GM18498 (cell line): ENCODE data around the gene NBR1.
"Not testable (repeated sequence)": the region's sequence is repeated elsewhere in the genome, so short reads cannot be mapped to it uniquely, and the experiment has no call there.

Experiments
- ATAC-seq: cut with Tn5 transposase; IDR thresholded peaks from one replicate; pipeline ENCODE4 v1.9.1; 2021; ENCODE audit warnings: mild to moderate bottlenecking, moderate library complexity; ENCODE audit not compliant: unreplicated experiment

NBR1 gene

GRCh38 chr17:43170766-43171585 lies at the start of gene NBR1:
TSS of gene NBR1 (plus strand) at chr17:43171214. CDS start at chr17:43175800, 4,586 bp downstream.
- ATAC-seq: peak; percentile 78

GRCh38 chr17:43125133-43125966 lies 45.7 kb upstream of the NBR1 start, which contains the start of gene BRCA1:
TSS of gene BRCA1 (minus strand) at chr17:43125364. CDS start at chr17:43124096, 1,268 bp downstream.
- peak; percentile 97 for ATAC-seq

GRCh38 chr17:43125967-43126910 lies 44.8 kb upstream of the NBR1 start:
- ATAC-seq: no peak

- ATAC-seq: no peak
Observed at GRCh38 chr17:43126911-43127290, 44.1 kb upstream of the NBR1 start.

GRCh38 chr17:43127333-43127876 lies 43.6 kb upstream of the NBR1 start:
- not testable (repeated sequence) for ATAC-seq

- no peak for ATAC-seq
Observed at GRCh38 chr17:43129671-43130010, 41.4 kb upstream of the NBR1 start.

- ATAC-seq: no peak
Observed at GRCh38 chr17:43132117-43132516, 38.9 kb upstream of the NBR1 start.

GRCh38 chr17:43133439-43133838 lies 37.6 kb upstream of the NBR1 start:
- ATAC-seq: not testable (repeated sequence)

GRCh38 chr17:43134774-43135453 lies 36.1 kb upstream of the NBR1 start:
- ATAC-seq: no peak

- ATAC-seq: no peak
Observed at GRCh38 chr17:43135454-43135819, 35.6 kb upstream of the NBR1 start.

GRCh38 chr17:43136574-43136973 lies 34.4 kb upstream of the NBR1 start:
- ATAC-seq: not testable (repeated sequence)

- not testable (repeated sequence) for ATAC-seq
Observed at GRCh38 chr17:43138531-43138930, 32.5 kb upstream of the NBR1 start.

- ATAC-seq: no peak
Observed at GRCh38 chr17:43140396-43141332, 30.4 kb upstream of the NBR1 start.

GRCh38 chr17:43142153-43142552 lies 28.9 kb upstream of the NBR1 start:
- ATAC-seq: no peak

GRCh38 chr17:43143201-43143600 lies 27.8 kb upstream of the NBR1 start:
- no peak for ATAC-seq

GRCh38 chr17:43146649-43147048 lies 24.4 kb upstream of the NBR1 start:
- no peak for ATAC-seq

- no peak for ATAC-seq
Observed at GRCh38 chr17:43151880-43152456, 19.0 kb upstream of the NBR1 start.

- not testable (repeated sequence) for ATAC-seq
Observed at GRCh38 chr17:43153197-43153835, 17.7 kb upstream of the NBR1 start.
